Neutrophil (primary cell): Measurements from ENCODE around the gene DOCK4.

Experiments used
- H3K27ac ChIP-seq: fragments of 200-600 bp; sonication (generic); 2 replicates; pipeline ENCODE4 v1.5.1; 2016; ENCODE audit warnings: mild to moderate bottlenecking, moderate library complexity
- H3K27me3 ChIP-seq: fragments of 200-600 bp; sonication (generic); 2 replicates; pipeline ENCODE4 v1.6.0; 2016; ENCODE audit warnings: mild to moderate bottlenecking
- H3K36me3 ChIP-seq: fragments of 200-600 bp; sonication (generic); 2 replicates; pipeline ENCODE4 v1.5.1; 2017
- H3K4me1 ChIP-seq, 2 experiments: fragments of 200-600 bp in 1 of 2; sonication (generic) in 1 of 2; 1 replicate in 1 of 2; 2 replicates in 1 of 2; pipeline versions ENCODE4 v1.5.1 to v1.6.1; 2013 to 2016; ENCODE audit warnings: low read depth in 1 of 2, low read length in 1 of 2, mild to moderate bottlenecking in 1 of 2, moderate library complexity in 1 of 2; ENCODE audit not compliant: control insufficient read depth in 1 of 2, insufficient read depth in 1 of 2
- H3K4me3 ChIP-seq, 2 experiments: fragments of 200-600 bp in 1 of 2; sonication (generic) in 1 of 2; 1 replicate in 1 of 2; 2 replicates in 1 of 2; pipeline ENCODE4 v1.5.1; 2013 to 2016; ENCODE audit warnings: low read depth in 1 of 2, low read length in 1 of 2, mild to moderate bottlenecking in 1 of 2, moderate library complexity in 1 of 2
- H3K9me3 ChIP-seq: fragments of 200-600 bp; sonication (generic); 2 replicates; pipeline ENCODE4 v1.5.1; 2016
- CTCF ChIP-seq: fragments of 200-600 bp; sonication (generic); IDR thresholded peaks from 2 replicates; pipeline ENCODE4 v1.5.1; 2016; ENCODE audit warnings: antibody characterized with exemption

DOCK4 gene

DNA sequence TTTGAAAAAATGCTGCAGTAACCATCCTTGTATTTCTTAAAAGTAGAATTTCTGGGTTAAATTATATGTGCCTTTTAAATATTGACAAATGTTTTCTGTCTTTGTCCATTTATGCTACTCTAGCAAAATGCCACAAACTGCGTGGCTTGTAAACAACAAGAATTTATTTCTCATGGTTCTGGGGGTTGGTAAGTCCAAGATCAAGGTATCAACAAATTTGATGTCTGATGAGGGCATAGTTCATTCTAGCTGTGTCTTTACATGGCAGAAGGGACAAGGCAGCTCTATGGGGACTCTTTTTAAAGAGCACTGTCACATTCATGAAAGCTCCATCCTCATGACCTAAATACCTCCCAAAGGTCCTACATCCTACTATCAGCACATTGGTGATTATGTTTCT is 27.9 kb upstream of the DOCK4 start:
- Histone ChIP-seq H3K4me3 (no peak overlapping the region), H3K27me3 (no peaks in the 10 kb centered on the region), H3K27ac (no peak overlapping the region), H3K4me1 (no peaks in the 10 kb centered on the region), H3K9me3 (no peaks in the 10 kb centered on the region), H3K36me3 (no peaks in the 10 kb centered on the region)
- no peak for TF ChIP-seq CTCF

- Histone ChIP-seq H3K9me3 (no peaks in the 10 kb centered on the region), H3K27ac (no peak overlapping the region), H3K36me3 (no peaks in the 10 kb centered on the region), H3K4me3 (no peak overlapping the region), H3K27me3 (no peaks in the 10 kb centered on the region), H3K4me1 (no peaks in the 10 kb centered on the region)
- no peak for TF ChIP-seq CTCF
Measured at GRCh38 chr7:112233048-112233697, 27.0 kb upstream of the DOCK4 start.

- Histone ChIP-seq H3K27ac (no peak overlapping the region), H3K4me3 (no peak overlapping the region), H3K9me3 (no peaks in the 10 kb centered on the region), H3K4me1 (no peaks in the 10 kb centered on the region), H3K36me3 (no peaks in the 10 kb centered on the region), H3K27me3 (no peaks in the 10 kb centered on the region)
- no peak for TF ChIP-seq CTCF
Measured at GRCh38 chr7:112232212-112232978, 26.2 kb upstream of the DOCK4 start.

DNA sequence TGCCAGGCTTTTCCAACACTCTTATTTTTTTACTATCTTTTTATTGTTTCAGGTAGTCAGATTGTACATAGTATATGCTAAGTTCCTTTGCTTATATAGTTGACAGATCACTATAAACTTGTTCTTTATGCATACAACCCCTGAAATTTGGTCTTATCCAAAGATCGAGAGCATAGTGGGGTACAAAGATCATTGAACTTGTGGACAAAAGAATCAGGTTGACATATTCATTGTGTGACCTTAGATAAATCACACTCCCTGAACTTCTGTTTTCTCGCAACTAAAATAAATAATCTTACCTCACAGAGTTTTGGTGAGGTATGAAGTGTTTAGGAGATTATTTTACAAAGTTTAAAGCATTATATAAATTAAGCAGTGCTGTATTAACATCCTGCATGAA is 22.4 kb upstream of the DOCK4 start:
- Histone ChIP-seq H3K9me3 (no peaks in the 10 kb centered on the region), H3K36me3 (no peaks in the 10 kb centered on the region), H3K4me1 (no peaks in the 10 kb centered on the region), H3K27ac (no peak overlapping the region), H3K27me3 (no peaks in the 10 kb centered on the region), H3K4me3 (no peak overlapping the region)
- TF ChIP-seq CTCF = no peak

- H3K4me1 ChIP-seq = no peaks in the 10 kb centered on the region
Measured at GRCh38 chr7:112226701-112227276, 20.6 kb upstream of the DOCK4 start.

More at GRCh38 chr7:112226701-112227276, 20.6 kb upstream of the DOCK4 start:
- no peaks in the 10 kb centered on the region for H3K36me3 ChIP-seq
- no peak overlapping the region for H3K4me3 ChIP-seq
- H3K9me3 ChIP-seq = no peaks in the 10 kb centered on the region
- no peak overlapping the region for H3K27ac ChIP-seq
- H3K27me3 ChIP-seq = no peaks in the 10 kb centered on the region
- TF ChIP-seq CTCF = no peak
